ENCODE data around the gene PAK3.

Gene PAK3

DNA sequence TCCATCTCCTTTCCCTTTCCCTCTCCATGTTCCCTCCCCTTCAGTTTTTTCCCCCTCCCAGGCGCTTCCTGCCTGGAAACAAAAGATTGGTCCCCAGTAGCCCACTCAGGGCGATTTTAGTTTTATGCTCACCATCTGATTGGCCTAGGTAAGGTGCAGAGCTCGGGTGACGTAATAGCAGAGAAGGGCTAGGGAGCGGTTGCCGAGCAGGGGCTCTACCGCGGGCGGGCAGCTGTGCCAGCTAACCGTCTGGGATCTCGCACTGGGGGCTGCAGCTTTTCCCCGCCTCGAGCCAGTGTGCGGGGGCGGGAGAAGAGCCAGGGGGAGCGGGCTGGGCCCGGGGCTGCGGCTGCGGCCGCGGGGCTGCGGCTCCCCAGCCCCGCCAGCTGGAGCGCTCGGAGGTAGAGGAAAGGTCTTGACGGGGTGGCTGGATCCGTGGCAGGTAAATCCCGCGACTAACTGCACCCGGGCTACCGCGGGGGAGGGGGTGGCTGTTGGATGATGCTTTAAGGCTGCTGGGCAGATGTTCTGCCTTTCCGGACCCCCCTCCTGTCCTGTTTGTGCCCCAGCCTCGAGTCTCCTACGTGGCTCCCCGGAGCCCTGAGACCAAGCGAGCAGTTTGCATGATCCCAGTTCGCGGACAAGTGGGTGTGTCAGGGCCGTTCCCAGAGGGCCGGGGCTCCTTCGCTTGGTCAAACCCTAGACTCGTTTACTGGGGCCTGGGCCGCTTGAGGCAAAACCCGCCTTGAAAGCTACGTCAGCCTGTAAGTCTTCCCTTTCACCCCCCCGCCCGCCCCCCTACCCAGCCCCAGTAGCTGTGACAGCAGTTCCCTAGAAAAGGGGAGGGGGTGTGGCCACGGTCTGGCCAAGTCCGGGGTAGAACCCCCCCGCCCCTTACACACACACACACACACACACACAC is at the start of gene PAK3:
Gene PAK3 (plus strand): TSS at position 218 of the 922 bp plus-strand sequence. CDS start 26,913 bp downstream, outside the sequence.
- no peak for DNase-seq (ENCODE audit: low read depth, low spot score)

- DNase-seq (ENCODE audit: low read depth, low spot score): no peak
These were observed 48.4 kb upstream of the PAK3 start for GRCh38 chrX:111047575-111047974.

DNA sequence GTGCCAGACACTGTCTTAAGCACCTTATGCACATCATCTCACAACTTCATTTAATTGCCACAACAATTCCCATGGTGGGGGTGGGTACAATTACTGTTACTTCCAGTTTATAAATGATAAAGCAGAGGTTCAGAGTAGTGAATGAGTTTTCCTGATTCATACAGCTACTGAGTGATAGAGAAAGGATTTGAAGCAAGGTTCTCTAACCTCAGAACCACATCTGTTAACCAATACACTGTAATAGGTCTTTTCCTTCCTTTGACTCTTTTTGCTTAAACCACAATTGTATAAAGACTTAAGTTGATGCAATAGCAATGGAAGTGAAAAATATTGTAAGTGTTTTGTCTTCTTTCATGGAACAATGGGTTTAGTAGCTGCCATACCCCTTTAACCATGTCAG is 43.5 kb upstream of the PAK3 start:
- DNase-seq (ENCODE audit: low read depth, low spot score): no peak

- DNase-seq (ENCODE audit: low read depth, low spot score): no peak
These were observed 24.3 kb upstream of the PAK3 start for GRCh38 chrX:111071542-111072277.

- DNase-seq (ENCODE audit: low read depth, low spot score): no peak
These were observed 12.9 kb upstream of the PAK3 start for GRCh38 chrX:111083081-111083480.

DNA sequence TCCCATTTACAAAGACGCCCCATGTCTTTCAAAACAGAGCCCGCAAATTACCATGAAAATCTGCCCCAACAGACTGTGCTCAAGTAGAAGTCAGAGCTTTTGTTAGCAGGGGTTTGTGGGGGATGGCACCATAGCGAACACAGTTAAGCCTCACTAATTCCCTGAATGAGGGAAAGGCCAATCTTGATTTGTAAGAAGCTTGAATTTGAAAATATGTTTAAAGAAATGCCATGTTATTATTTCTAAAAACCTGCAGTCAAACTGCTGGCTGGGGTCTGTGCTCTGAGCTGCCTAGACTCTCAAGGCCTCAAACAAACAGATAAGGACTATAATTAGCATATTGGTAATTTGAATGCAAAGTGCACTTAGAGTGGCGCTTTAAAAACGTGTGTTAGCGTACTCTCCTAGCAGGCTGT is 9.4 kb upstream of the PAK3 start:
- no peak for DNase-seq (ENCODE audit: low read depth, low spot score)

GRCh38 chrX:111088628-111089027 is 7.4 kb upstream of the PAK3 start:
- no peak for DNase-seq (ENCODE audit: low read depth, low spot score)

DNA sequence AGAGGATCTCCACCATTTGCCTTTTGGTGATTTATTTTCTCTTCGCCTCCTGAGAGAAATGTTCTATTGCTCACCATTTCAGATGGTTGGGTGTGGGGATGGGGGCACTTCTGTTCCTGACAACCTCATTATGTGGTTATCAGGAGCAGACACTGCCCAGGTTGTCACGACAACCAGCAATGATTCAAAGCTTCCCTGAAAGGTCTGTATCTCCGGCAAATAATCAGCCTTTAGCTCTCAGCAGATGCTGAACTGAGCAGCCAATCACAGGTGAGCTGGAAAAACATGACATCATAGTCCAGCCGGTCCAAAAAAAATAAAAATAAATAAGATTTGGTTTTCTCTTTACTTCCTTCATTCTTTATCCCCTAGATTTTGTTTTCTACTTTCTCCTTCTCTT is 5.5 kb upstream of the PAK3 start:
- DNase-seq (ENCODE audit: low read depth, low spot score): no peak

DNA sequence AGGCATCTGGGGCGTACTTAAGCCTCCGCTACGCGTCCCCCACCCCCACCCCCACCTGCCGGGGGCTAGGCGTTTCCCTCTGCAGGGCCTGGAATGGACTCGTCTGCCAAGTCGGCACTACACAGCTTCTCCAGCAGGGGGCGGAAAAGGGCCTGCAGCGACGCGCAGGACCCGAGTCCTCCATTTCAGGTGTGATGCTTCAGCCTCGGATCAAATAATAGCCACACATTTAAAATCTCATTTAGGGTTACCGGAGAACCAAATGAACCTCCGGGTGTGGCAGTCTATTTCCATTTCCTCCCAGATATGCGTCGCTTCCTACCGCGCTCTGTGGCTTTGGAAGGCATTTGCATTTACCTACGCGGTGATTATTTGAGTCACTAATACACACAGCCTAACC is 2.9 kb downstream of the PAK3 start:
- no peak for DNase-seq (ENCODE audit: low read depth, low spot score)

GRCh38 chrX:111100191-111100590 is 4.2 kb downstream of the PAK3 start:
- DNase-seq (ENCODE audit: low read depth, low spot score): no peak

DNA sequence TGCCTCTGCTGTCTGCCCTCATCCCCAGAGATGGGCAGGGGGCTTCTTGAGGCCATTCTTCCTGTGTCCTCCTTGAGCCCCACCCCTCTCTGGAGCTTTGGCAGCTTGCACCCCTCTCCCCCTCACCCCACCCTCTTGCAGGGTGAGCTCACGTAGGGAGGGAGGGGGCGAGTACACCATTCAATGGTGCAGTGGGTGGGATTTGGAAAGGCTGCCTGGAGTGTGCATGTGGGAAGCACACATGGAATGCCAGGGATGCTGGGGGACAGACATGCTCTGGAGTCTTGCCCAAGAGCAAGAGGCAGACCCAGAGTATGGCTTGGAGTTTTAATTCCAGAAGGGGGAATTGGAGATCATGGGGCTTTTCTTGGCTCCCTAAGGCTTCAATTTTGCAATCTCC is 5.6 kb downstream of the PAK3 start:
- no peak for DNase-seq (ENCODE audit: low read depth, low spot score)

- no peak for DNase-seq (ENCODE audit: low read depth, low spot score)
These were observed 6.6 kb downstream of the PAK3 start for GRCh38 chrX:111102636-111103035.

- no peak for DNase-seq (ENCODE audit: low read depth, low spot score)
These were observed 7.3 kb downstream of the PAK3 start for GRCh38 chrX:111103246-111103645.

DNA sequence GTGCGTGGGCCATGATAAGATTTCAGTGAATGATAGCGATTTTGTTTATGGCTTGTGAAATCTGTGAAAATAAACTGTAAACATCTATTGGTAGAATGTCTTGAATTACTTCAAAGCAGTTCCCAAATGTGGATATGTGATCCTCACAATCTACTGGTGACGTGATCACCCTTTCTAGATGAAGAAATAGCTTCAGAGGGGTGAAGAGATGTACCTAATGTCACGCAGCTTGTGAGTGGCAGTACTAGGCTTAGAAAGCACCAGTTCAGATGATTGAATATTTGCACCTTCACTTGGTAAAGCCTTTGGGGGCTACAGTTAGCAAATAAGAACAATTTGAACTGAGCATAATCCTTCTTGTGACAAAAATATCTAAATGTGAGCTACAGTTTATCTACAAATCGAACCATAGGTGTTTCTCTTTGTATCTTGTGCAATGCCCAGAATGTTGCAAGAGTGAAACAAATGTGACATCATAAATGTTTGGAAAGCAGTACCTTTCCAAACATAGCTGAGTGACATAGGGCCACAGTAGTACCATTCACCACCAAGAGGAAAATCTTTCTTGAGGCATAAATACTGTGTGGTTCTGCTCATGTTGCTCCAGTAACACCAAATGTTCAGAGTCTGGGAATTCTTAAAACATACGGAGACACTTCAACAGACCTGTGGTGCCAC is 14.2 kb downstream of the PAK3 start:
- no peak for DNase-seq (ENCODE audit: low read depth, low spot score)

DNA sequence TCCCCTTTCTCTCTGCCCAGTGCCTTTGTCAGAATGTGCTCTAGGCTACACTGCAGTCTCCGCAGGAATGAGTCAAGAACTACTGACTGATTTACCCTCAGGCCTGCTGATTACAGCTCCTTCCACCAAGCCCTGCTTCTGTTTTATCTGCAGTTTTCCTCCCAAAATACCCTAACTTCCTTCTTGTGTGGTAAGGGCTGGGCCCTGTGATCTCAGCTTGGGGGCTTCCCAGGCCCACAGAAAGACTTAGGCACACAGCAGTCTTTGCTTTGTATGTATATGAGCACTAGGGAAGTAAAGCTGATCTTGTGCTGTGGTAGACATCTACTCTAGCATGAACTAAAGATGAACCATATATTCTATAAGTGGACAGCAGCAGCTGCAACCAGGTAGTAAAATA is 18.8 kb downstream of the PAK3 start:
- no peak for DNase-seq (ENCODE audit: low read depth, low spot score)

- no peak for DNase-seq (ENCODE audit: low read depth, low spot score)
These were observed 20.7 kb downstream of the PAK3 start for GRCh38 chrX:111116666-111117065.

- DNase-seq (ENCODE audit: low read depth, low spot score): no peak
These were observed 23.4 kb downstream of the PAK3 start for GRCh38 chrX:111119341-111119740.

DNA sequence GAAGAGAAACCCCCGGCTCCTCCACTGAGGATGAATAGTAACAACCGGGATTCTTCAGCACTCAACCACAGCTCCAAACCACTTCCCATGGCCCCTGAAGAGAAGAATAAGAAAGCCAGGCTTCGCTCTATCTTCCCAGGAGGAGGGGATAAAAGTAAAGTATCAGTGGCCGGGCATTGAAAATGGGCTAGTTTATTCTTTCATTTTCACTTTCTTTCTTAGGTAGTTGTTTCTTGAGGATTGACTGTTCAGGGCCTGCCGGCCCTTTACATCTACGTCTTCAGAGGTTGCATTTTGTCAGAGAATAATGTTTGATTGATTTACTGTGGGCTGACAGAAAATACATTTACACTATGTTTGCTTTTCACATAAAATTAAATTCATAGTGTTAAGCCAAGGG is 27.1 kb downstream of the PAK3 start:
- no peak for DNase-seq (ENCODE audit: low read depth, low spot score)

- no peak for DNase-seq (ENCODE audit: low read depth, low spot score)
These were observed 27.7 kb downstream of the PAK3 start for GRCh38 chrX:111123606-111124179.

- no peak for DNase-seq (ENCODE audit: low read depth, low spot score)
These were observed 28.4 kb downstream of the PAK3 start for GRCh38 chrX:111124418-111124817.

DNA sequence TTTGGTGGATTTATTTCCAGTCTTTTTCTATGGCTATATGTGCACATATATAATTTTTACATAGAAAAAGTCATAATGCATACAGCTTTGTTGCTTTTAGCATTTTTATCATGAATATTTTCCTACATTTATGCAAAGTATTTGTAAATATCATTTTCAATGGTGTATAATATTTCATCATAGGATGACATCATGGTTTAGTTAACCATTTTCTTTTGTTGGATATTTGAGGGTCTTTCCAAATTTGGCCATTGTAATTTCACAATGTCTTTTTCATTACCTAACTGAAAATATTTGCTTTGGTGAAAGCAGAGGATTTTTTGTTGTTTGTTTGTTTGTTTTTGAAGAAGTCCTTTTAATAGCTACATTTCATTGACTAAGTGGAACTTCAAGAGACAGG is 31.0 kb downstream of the PAK3 start:
- DNase-seq (ENCODE audit: low read depth, low spot score): no peak

DNA sequence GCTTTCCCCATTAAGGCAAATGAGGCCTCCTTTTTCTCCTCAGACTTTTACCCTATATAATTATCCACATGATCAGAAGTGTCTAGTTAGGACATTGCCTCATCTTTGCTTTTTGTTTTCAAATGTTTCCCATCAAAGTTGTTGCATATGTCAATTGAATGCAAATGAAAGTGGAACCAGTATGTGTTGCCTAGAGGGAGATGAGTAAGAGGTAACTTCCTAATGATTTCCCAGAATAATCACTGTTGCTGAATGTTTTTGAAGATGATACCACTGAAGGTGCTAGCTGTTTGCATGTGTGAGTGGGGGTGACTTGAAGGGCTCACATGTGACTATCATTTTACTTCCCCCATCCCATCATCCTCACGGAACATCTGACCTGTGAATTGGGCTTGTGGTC is 33.9 kb downstream of the PAK3 start:
- DNase-seq (ENCODE audit: low read depth, low spot score): no peak

All from smooth muscle cell of the brain vasculature (primary cell).